HepG2 (cell line): Measurements from ENCODE around the gene VWA3B. TPM values are rescaled to one million over a fixed set of nuclear protein-coding genes. Genes with fewer than 3 reads are reported as not detected.

Experiments used
- ATAC-seq: fragments of 200-7000 bp; cut with Tn5 transposase; 3 replicates; pipeline ENCODE4 v1.9.1; 2020; ENCODE audit warnings: mild to moderate bottlenecking, moderate library complexity
- BruUV-seq: library from RNA; stranded (reverse); fragments of 400-500 nt; replicated peaks from 2 replicates; lab custom pipeline; 2021; lab: Mats Ljungman, UMichigan
- CTCF ChIA-PET: fragments of 300-600 bp; formaldehyde crosslinking; extraction: SDS; loops from one replicate; lab custom pipeline; 2021; ENCODE audit warnings: low total read pairs, inconsistent platforms, low intra/inter-chr PET ratio; lab: Yijun Ruan, JAX
- POLR2A ChIA-PET: fragments of 350-600 bp; sonication (Branson Sonifier 250); formaldehyde crosslinking; loops from one replicate; lab custom pipeline; 2020; ENCODE audit warnings: antibody characterized with exemption, inconsistent platforms; lab: Yijun Ruan, JAX
- DNase-seq: peaks from one replicate; pipeline ENCODE4 v3.0.0-alpha.2; 2015; ENCODE audit warnings: low spot score
- FAIRE-seq: peaks from 3 replicates; lab custom pipeline; 2011; peaks lifted over from hg19 to GRCh38; lab: Jason Lieb, UNC
- H2AFZ ChIP-seq: one replicate; pipeline ENCODE4 v1.6.1; 2011; ENCODE audit warnings: low read length, inconsistent platforms
- H3K27ac ChIP-seq: fragments of 300-600 bp; 3 replicates; pipeline ENCODE4 v1.8.0; 2011; ENCODE audit warnings: mixed run types, mild to moderate bottlenecking, mixed read lengths, low read length, inconsistent platforms; ENCODE audit not compliant: insufficient read depth; ENCODE audit errors: extremely low read length
- H3K27me3 ChIP-seq, 2 experiments: fragments of 200-600 bp in 1 of 2; 2 replicates in 1 of 2; 3 replicates in 1 of 2; pipeline versions ENCODE4 v1.6.0 to v1.8.0; 2011; ENCODE audit warnings: low read length in 2 of 2, mild to moderate bottlenecking in 2 of 2, moderate library complexity in 2 of 2, inconsistent platforms in 1 of 2; ENCODE audit not compliant: insufficient read depth in 2 of 2, control insufficient read depth in 1 of 2
- H3K36me3 ChIP-seq, 2 experiments: fragments of 200-600 bp in 1 of 2; replicated peaks in 1 of 2; 2 replicates in 1 of 2; 3 replicates in 1 of 2; pipeline versions ENCODE4 v1.5.1 to v1.8.0; 2011; ENCODE audit warnings: low read length in 2 of 2, inconsistent platforms in 1 of 2; ENCODE audit not compliant: insufficient read depth in 2 of 2, control insufficient read depth in 1 of 2
- H3K4me1 ChIP-seq: 2 replicates; pipeline ENCODE4 v1.5.1; 2012; ENCODE audit warnings: low read length, inconsistent platforms; ENCODE audit not compliant: insufficient read depth
- H3K4me2 ChIP-seq: 2 replicates; pipeline ENCODE4 v1.6.0; 2011; ENCODE audit warnings: low read depth, low read length, inconsistent platforms
- H3K4me3 ChIP-seq, 3 experiments: fragments of 200-600 bp in 1 of 3; sonication (generic), shearing (Covaris generic) in 1 of 3; replicated peaks in 1 of 3; 2 replicates each; pipeline ENCODE4 v1.5.1; 2011 to 2016; ENCODE audit warnings: low read length in 3 of 3, inconsistent platforms in 2 of 3, low read depth in 2 of 3, mild to moderate bottlenecking in 2 of 3, control low read depth in 1 of 3, mixed read lengths in 1 of 3; ENCODE audit not compliant: insufficient read depth in 1 of 3
- H3K79me2 ChIP-seq: one replicate; pipeline ENCODE4 v1.6.1; 2011; ENCODE audit warnings: low read length, inconsistent platforms; ENCODE audit not compliant: insufficient read depth
- H3K9ac ChIP-seq: 2 replicates; pipeline ENCODE4 v1.6.0; 2011; ENCODE audit warnings: mild to moderate bottlenecking, low read depth, low read length, inconsistent platforms; ENCODE audit not compliant: insufficient read depth
- H3K9me3 ChIP-seq: 2 replicates; pipeline ENCODE4 v1.5.1; 2012; ENCODE audit warnings: mild to moderate bottlenecking, low read length
- H4K20me1 ChIP-seq: 2 replicates; pipeline ENCODE4 v1.6.0; 2011; ENCODE audit warnings: inconsistent platforms, mild to moderate bottlenecking, low read length, moderate library complexity; ENCODE audit not compliant: insufficient read depth
- FLYWCH1 ChIP-seq: sonication (generic); formaldehyde crosslinking; IDR thresholded peaks from 2 replicates; pipeline ENCODE4 v1.8.1; 2023; ENCODE audit warnings: mild to moderate bottlenecking, missing genetic modification reagents
- HNRNPH1 ChIP-seq: fragments of 200-400 bp; formaldehyde crosslinking; optimal IDR thresholded peaks from 2 replicates; pipeline ENCODE3; 2017; ENCODE audit warnings: mild to moderate bottlenecking, low read depth, low read length
- NFE2L1 ChIP-seq: sonication (generic); formaldehyde crosslinking; IDR thresholded peaks from 2 replicates; pipeline ENCODE4 v1.4.0; 2020; ENCODE audit warnings: missing genetic modification reagents, mild to moderate bottlenecking, borderline replicate concordance
- RFX1 ChIP-seq: fragments of 450-650 bp; IDR thresholded peaks from 2 replicates; pipeline ENCODE4 v1.6.1; 2017
- RFX3 ChIP-seq: IDR thresholded peaks from 2 replicates; pipeline ENCODE4 v1.6.1; 2016; ENCODE audit warnings: missing biosample characterization, missing genetic modification reagents
- ZNF101 ChIP-seq: sonication (generic); formaldehyde crosslinking; IDR thresholded peaks from 2 replicates; pipeline ENCODE4 v1.4.0; 2020; ENCODE audit warnings: mild to moderate bottlenecking, low read depth, missing genetic modification reagents, borderline replicate concordance
- ZNF589 ChIP-seq: sonication (generic); formaldehyde crosslinking; conservative IDR thresholded peaks from 2 replicates; pipeline ENCODE4 v1.8.0; 2022; ENCODE audit warnings: mild to moderate bottlenecking, moderate library complexity, missing genetic modification reagents
- WGBS: methylation state at CpG from one replicate; pipeline ENCODE4 v1.1.6; 2017; ENCODE audit warnings: low lambda C conversion rate; 5-methylcytosine and 5-hydroxymethylcytosine counted together
- in situ Hi-C: cut with HindIII; loops from 2 replicates; pipeline ENCODE4 v1.10.0; 2017; ENCODE audit warnings: low pct_unique_long_range_greater_than_20kb; ENCODE audit not compliant: extremely low pct_ligation_motif_present
- intact Hi-C: fragments of 100-400 bp; cut with micrococcal nuclease; formaldehyde crosslinking; loops from one replicate; pipeline ENCODE4 v1.10.0; 2022; ENCODE audit not compliant: unreplicated experiment
- polyA plus RNA-seq, 8 experiments: library from polyadenylated mRNA; depleted of rRNA in 3 of 8; stranded (reverse) in 7 of 8; unstranded in 1 of 8; fragments of >200 nt; fragmentation: Illumina TruSeq in 4 of 8; extraction: Trizol in 4 of 8; gene quantifications; 2 replicates each; pipeline versions ENCODE4 v1.2.1 to v1.2.3, GENCODE V29; 2011 to 2016; ENCODE audit warnings: low read depth in 4 of 8, missing spikeins in 1 of 8, mixed read lengths in 1 of 8; ENCODE audit not compliant: insufficient read depth in 1 of 8
- total RNA-seq, 5 experiments: library from RNA; depleted of rRNA; stranded (reverse); fragments of >200 nt; fragmentation: Illumina TruSeq; extraction: Trizol; gene quantifications; 2 replicates each; pipeline ENCODE4 v1.2.3, GENCODE V29; 2016; ENCODE audit warnings: low read depth in 1 of 5
- TF ChIP-seq, protein P1 (sequence below): sonication (generic); formaldehyde crosslinking; IDR thresholded peaks from 2 replicates; pipeline ENCODE4 v1.4.0; 2020; ENCODE audit warnings: mild to moderate bottlenecking, missing genetic modification reagents
- TF ChIP-seq, protein P2 (sequence below): sonication (generic); formaldehyde crosslinking; conservative IDR thresholded peaks from 2 replicates; pipeline ENCODE4 v1.8.0; 2022; ENCODE audit warnings: low read depth, missing genetic modification reagents

VWA3B gene
- total and polyA plus RNA-seq, 2 of the 13 experiments (the other 11 are each of a cell fraction or from before 2014, with no cell fraction given): not detected

DNA sequence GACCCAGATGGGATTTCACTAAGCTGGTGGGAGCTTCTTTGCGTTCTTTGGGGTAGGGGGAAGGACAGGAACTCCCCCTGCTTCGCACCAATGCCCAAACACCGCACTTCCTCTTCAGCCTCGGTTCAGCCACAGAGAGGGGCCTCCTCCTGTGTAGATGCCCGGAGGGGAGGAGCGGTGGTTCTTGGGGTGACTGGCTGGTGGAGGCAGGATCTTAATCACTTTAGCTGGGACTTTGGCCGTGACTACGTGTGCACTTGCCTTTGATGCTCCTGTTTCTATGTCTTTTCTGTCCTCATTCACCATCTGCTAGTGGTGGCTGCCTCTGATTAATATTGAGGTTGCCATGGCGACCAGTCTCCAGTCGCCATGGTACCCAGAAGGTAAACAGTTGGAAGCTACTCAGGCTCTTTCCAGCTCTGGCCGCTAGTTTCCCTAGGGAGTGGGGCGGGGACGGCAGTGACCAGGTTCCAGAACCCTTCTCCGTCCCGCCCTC, 261.1 kb downstream of the VWA3B start:
- Histone ChIP-seq H2AFZ (no peak overlapping the region), H3K9me3 (no peaks in the 10 kb centered on the region), H3K4me2 (no peak overlapping the region), H3K27ac (no peak overlapping the region), H4K20me1 (no peaks in the 10 kb centered on the region), H3K4me1 (no peaks in the 10 kb centered on the region), H3K27me3 (peaks cover 1 to 46% of the 10 kb centered on the region in 2 experiments; a peak in 4 of 5 replicates), H3K9ac (no peak overlapping the region), H3K36me3 (no peaks in the 10 kb centered on the region), H3K4me3 (no peak overlapping the region), H3K79me2 (no peaks in the 10 kb centered on the region)
- in situ Hi-C loops (no loop called here), intact Hi-C loops (no loop called here)
- no peak for FAIRE-seq
- no TSS peak for BruUV-seq
- peak; percentile 43; the same call in 1 of the 3 replicates for ATAC-seq
- ChIA-PET POLR2A (no interaction called here), CTCF (no interaction called here)
- no peak for DNase-seq
- TF ChIP-seq, protein P1, sequence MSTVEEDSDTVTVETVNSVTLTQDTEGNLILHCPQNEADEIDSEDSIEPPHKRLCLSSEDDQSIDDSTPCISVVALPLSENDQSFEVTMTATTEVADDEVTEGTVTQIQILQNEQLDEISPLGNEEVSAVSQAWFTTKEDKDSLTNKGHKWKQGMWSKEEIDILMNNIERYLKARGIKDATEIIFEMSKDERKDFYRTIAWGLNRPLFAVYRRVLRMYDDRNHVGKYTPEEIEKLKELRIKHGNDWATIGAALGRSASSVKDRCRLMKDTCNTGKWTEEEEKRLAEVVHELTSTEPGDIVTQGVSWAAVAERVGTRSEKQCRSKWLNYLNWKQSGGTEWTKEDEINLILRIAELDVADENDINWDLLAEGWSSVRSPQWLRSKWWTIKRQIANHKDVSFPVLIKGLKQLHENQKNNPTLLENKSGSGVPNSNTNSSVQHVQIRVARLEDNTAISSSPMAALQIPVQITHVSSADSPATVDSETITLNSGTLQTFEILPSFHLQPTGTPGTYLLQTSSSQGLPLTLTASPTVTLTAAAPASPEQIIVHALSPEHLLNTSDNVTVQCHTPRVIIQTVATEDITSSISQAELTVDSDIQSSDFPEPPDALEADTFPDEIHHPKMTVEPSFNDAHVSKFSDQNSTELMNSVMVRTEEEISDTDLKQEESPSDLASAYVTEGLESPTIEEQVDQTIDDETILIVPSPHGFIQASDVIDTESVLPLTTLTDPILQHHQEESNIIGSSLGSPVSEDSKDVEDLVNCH (CRISPR knock-in tag): no peak
- TF ChIP-seq ZNF101 (no peak), HNRNPH1 (no peak), ZNF589 (no peak), RFX1 (peak; percentile 73), RFX3 (CRISPR knock-in tag) (peak; percentile 61), FLYWCH1 (no peak)
- WGBS: 24% methylated on average over 15 of the region's 15 CpGs

DNA sequence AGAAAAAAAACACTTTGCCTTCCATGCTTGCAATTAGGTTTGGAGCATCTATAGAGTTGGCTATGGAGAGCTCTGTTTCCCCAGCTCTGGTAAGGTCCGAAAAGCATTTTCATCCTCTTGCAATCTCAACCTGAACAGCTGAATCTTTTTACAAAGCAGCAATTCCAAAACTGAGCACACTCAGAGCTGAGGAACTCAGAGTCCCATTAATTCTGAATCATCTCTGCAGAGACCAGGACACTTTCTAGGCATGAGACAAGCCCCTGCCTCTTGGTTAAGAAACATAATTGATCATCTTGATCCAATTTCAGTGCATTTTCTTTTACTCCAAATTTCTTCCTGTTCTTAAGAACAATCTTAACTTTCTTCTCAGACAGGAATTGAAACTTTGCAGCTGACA, 263.4 kb downstream of the VWA3B start:
- H3K4me3 ChIP-seq: no peak overlapping the region
- no peaks in the 10 kb centered on the region for H3K4me1 ChIP-seq
- intact Hi-C loops (no loop called here), in situ Hi-C loops (no loop called here)
- WGBS: 0% methylated on average over 1 of the region's 1 CpG
- H3K9me3 ChIP-seq: no peaks in the 10 kb centered on the region
- H2AFZ ChIP-seq: no peak overlapping the region
- H3K9ac ChIP-seq: no peak overlapping the region
- H3K36me3 ChIP-seq: no peaks in the 10 kb centered on the region
- H3K27ac ChIP-seq: no peak overlapping the region
- no TSS peak for BruUV-seq
- no peak for DNase-seq
- TF ChIP-seq, protein P2, sequence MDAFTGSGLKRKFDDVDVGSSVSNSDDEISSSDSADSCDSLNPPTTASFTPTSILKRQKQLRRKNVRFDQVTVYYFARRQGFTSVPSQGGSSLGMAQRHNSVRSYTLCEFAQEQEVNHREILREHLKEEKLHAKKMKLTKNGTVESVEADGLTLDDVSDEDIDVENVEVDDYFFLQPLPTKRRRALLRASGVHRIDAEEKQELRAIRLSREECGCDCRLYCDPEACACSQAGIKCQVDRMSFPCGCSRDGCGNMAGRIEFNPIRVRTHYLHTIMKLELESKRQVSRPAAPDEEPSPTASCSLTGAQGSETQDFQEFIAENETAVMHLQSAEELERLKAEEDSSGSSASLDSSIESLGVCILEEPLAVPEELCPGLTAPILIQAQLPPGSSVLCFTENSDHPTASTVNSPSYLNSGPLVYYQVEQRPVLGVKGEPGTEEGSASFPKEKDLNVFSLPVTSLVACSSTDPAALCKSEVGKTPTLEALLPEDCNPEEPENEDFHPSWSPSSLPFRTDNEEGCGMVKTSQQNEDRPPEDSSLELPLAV (CRISPR knock-in tag): no peak
- TF ChIP-seq NFE2L1 (CRISPR knock-in tag): no peak
- TF ChIP-seq, all 625 proteins: peak for 0
- Histone ChIP-seq H3K27me3 (peaks cover 1 to 35% of the 10 kb centered on the region in 2 experiments; a peak in 4 of 5 replicates), H3K4me2 (no peak overlapping the region), H3K79me2 (no peaks in the 10 kb centered on the region), H4K20me1 (no peaks in the 10 kb centered on the region)
- CTCF ChIA-PET: no interaction called here
- ATAC-seq (no peak), FAIRE-seq (no peak)
- POLR2A ChIA-PET: no interaction called here
